Measurements from ENCODE around the gene COL3A1. TPM values are rescaled to one million over a fixed set of nuclear protein-coding genes. Genes with fewer than 3 reads are reported as not detected.

The COL3A1 gene
- total and polyA plus RNA-seq, 2 of the 8 experiments (the other 6 are each of a cell fraction or from before 2014, with no cell fraction given) = 0.07 to 0.11 TPM

DNA sequence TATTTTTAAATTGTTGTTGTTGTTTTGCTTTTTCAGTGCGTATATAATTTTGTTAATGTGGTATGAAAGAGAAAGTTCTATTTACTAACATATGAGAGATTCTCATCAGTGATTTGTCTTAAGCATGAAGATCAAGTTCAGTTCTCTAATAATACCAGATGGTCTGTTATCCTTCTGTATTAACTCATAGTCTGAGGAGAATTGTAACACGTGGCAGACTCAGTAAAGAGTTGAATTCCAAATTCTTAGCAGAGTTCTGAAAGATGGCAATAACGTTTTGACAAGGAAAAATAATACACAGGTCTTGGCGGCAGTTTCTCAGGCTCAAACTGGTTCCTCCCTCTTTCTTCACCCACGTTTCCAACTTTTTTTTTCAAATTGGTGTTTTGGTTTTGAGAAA lies 17.2 kb upstream of the COL3A1 start (continued):
- TF ChIP-seq, protein P1, sequence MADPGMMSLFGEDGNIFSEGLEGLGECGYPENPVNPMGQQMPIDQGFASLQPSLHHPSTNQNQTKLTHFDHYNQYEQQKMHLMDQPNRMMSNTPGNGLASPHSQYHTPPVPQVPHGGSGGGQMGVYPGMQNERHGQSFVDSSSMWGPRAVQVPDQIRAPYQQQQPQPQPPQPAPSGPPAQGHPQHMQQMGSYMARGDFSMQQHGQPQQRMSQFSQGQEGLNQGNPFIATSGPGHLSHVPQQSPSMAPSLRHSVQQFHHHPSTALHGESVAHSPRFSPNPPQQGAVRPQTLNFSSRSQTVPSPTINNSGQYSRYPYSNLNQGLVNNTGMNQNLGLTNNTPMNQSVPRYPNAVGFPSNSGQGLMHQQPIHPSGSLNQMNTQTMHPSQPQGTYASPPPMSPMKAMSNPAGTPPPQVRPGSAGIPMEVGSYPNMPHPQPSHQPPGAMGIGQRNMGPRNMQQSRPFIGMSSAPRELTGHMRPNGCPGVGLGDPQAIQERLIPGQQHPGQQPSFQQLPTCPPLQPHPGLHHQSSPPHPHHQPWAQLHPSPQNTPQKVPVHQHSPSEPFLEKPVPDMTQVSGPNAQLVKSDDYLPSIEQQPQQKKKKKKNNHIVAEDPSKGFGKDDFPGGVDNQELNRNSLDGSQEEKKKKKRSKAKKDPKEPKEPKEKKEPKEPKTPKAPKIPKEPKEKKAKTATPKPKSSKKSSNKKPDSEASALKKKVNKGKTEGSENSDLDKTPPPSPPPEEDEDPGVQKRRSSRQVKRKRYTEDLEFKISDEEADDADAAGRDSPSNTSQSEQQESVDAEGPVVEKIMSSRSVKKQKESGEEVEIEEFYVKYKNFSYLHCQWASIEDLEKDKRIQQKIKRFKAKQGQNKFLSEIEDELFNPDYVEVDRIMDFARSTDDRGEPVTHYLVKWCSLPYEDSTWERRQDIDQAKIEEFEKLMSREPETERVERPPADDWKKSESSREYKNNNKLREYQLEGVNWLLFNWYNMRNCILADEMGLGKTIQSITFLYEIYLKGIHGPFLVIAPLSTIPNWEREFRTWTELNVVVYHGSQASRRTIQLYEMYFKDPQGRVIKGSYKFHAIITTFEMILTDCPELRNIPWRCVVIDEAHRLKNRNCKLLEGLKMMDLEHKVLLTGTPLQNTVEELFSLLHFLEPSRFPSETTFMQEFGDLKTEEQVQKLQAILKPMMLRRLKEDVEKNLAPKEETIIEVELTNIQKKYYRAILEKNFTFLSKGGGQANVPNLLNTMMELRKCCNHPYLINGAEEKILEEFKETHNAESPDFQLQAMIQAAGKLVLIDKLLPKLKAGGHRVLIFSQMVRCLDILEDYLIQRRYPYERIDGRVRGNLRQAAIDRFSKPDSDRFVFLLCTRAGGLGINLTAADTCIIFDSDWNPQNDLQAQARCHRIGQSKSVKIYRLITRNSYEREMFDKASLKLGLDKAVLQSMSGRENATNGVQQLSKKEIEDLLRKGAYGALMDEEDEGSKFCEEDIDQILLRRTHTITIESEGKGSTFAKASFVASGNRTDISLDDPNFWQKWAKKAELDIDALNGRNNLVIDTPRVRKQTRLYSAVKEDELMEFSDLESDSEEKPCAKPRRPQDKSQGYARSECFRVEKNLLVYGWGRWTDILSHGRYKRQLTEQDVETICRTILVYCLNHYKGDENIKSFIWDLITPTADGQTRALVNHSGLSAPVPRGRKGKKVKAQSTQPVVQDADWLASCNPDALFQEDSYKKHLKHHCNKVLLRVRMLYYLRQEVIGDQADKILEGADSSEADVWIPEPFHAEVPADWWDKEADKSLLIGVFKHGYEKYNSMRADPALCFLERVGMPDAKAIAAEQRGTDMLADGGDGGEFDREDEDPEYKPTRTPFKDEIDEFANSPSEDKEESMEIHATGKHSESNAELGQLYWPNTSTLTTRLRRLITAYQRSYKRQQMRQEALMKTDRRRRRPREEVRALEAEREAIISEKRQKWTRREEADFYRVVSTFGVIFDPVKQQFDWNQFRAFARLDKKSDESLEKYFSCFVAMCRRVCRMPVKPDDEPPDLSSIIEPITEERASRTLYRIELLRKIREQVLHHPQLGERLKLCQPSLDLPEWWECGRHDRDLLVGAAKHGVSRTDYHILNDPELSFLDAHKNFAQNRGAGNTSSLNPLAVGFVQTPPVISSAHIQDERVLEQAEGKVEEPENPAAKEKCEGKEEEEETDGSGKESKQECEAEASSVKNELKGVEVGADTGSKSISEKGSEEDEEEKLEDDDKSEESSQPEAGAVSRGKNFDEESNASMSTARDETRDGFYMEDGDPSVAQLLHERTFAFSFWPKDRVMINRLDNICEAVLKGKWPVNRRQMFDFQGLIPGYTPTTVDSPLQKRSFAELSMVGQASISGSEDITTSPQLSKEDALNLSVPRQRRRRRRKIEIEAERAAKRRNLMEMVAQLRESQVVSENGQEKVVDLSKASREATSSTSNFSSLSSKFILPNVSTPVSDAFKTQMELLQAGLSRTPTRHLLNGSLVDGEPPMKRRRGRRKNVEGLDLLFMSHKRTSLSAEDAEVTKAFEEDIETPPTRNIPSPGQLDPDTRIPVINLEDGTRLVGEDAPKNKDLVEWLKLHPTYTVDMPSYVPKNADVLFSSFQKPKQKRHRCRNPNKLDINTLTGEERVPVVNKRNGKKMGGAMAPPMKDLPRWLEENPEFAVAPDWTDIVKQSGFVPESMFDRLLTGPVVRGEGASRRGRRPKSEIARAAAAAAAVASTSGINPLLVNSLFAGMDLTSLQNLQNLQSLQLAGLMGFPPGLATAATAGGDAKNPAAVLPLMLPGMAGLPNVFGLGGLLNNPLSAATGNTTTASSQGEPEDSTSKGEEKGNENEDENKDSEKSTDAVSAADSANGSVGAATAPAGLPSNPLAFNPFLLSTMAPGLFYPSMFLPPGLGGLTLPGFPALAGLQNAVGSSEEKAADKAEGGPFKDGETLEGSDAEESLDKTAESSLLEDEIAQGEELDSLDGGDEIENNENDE (IDR thresholded peaks at IDR 0.05; ENCODE audit: insufficient replicate concordance, low read length) = no peak
- no peak for TF ChIP-seq TCF12 (IDR thresholded peaks at IDR 0.05; ENCODE audit: low read depth, low read length)
- no peak for TF ChIP-seq EP300 (IDR thresholded peaks at IDR 0.05; ENCODE audit: borderline replicate concordance in 1 of 2, low read depth in 2 of 2, low read length in 2 of 2)
- TF ChIP-seq PHF8 (conservative IDR thresholded peaks at IDR 0.05; ENCODE audit: low read depth, low read length) = no peak
- TF ChIP-seq SRF (IDR thresholded peaks at IDR 0.05; ENCODE audit: low read depth, low read length) = no peak
- no peak for TF ChIP-seq JUND (IDR thresholded peaks at IDR 0.05; ENCODE audit: low read length)
- TF ChIP-seq TEAD4 (IDR thresholded peaks at IDR 0.05; ENCODE audit: low read depth, low read length) = no peak
- no peak for TF ChIP-seq RNF2 (IDR thresholded peaks at IDR 0.05; ENCODE audit: borderline replicate concordance, low read depth, low read length, missing control alignments, poor library complexity, severe bottlenecking)
- no peak for TF ChIP-seq SP2 (IDR thresholded peaks at IDR 0.05; ENCODE audit: low read length)
- TF ChIP-seq SP4 (IDR thresholded peaks at IDR 0.05; ENCODE audit: low read length) = no peak

All from H1 (cell line).